ENCODE data around the gene NTM. TPM values are rescaled to one million over a fixed set of nuclear protein-coding genes. Genes with fewer than 3 reads are reported as not detected.

Gene NTM
- total and polyA plus RNA-seq, 2 of the 8 experiments (the other 6 are each of a cell fraction or from before 2014, with no cell fraction given) = 13.4 to 20.0 TPM

- no peak for TF ChIP-seq CHD7 (IDR thresholded peaks at IDR 0.05; ENCODE audit: insufficient replicate concordance, low read length)
- TF ChIP-seq, protein P1, sequence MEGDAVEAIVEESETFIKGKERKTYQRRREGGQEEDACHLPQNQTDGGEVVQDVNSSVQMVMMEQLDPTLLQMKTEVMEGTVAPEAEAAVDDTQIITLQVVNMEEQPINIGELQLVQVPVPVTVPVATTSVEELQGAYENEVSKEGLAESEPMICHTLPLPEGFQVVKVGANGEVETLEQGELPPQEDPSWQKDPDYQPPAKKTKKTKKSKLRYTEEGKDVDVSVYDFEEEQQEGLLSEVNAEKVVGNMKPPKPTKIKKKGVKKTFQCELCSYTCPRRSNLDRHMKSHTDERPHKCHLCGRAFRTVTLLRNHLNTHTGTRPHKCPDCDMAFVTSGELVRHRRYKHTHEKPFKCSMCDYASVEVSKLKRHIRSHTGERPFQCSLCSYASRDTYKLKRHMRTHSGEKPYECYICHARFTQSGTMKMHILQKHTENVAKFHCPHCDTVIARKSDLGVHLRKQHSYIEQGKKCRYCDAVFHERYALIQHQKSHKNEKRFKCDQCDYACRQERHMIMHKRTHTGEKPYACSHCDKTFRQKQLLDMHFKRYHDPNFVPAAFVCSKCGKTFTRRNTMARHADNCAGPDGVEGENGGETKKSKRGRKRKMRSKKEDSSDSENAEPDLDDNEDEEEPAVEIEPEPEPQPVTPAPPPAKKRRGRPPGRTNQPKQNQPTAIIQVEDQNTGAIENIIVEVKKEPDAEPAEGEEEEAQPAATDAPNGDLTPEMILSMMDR (IDR thresholded peaks at IDR 0.05; ENCODE audit: control extremely low read depth in 1 of 3, insufficient read depth in 1 of 3, low read depth in 1 of 3, low read length in 3 of 3) = peak in 1 of 3 experiments; percentile 1; a peak in 1 of 4 replicates
- no peak for TF ChIP-seq SIRT6 (IDR thresholded peaks at IDR 0.05; ENCODE audit: low read length)
- TF ChIP-seq MAX (IDR thresholded peaks at IDR 0.05) = no peak
- TF ChIP-seq CHD2 (IDR thresholded peaks at IDR 0.05; ENCODE audit: low read length) = no peak
- TF ChIP-seq JUN (IDR thresholded peaks at IDR 0.05; ENCODE audit: low read depth, low read length) = no peak
- TF ChIP-seq YY1 (IDR thresholded peaks at IDR 0.05; ENCODE audit: low read depth, low read length) = 0 out of 2 replicates have a peak, but pooled peaks have one; percentile 20
- no peak for TF ChIP-seq TCF12 (IDR thresholded peaks at IDR 0.05; ENCODE audit: low read depth, low read length)
- no peak for TF ChIP-seq KDM1A (IDR thresholded peaks at IDR 0.05; ENCODE audit: borderline replicate concordance, low read length)
Observed at GRCh38 chr11:132082566-132082965, 712.2 kb downstream of the NTM start (continued).
